ENCODE results near the gene ACOT8. TPM values are rescaled to one million over a fixed set of nuclear protein-coding genes. Genes with fewer than 3 reads are reported as not detected.

Gene ACOT8
- total and polyA plus RNA-seq, 2 of the 4 experiments (the other 2 are of a cell fraction) = 29.8 to 47.5 TPM

DNA sequence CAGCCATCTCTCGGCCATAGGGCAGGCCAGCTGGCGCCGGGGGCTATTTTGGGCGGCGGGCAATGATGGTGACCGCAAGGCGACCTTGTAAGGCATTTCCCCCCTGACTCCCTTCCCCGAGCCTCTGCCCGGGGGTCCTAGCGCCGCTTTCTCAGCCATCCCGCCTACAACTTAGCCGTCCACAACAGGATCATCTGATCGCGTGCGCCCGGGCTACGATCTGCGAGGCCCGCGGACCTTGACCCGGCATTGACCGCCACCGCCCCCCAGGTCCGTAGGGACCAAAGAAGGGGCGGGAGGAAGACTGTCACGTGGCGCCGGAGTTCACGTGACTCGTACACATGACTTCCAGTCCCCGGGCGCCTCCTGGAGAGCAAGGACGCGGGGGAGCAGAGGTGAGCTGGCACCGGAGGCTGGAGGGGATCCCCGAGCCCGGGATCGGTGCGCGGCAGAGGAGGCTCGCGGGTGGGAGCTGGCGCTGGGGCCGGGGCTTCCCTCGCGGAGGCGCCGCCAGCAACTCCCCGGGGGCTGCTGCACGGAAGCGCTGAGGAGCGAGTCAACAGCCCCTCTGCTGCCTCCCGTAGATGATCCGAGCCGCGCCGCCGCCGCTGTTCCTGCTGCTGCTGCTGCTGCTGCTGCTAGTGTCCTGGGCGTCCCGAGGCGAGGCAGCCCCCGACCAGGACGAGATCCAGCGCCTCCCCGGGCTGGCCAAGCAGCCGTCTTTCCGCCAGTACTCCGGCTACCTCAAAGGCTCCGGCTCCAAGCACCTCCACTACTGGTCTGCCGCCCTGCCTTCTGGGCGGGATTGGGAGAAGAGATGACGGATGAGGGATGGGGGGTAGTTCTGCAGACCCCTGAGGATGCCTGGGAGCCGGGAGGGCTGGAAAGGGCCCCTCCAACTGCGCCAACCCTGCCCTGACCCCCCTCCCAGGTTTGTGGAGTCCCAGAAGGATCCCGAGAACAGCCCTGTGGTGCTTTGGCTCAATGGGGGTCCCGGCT, 34.1 kb upstream of the ACOT8 start, which contains the start of the genes CTSA and NEURL2:
Gene CTSA (plus strand): TSS at position 351 of the 999 bp plus-strand sequence. CDS start 234 bp downstream, at position 585.
Gene NEURL2 (minus strand): TSS at position 224 of the 999 bp plus-strand sequence. CDS start 217 bp downstream, at position 7.
- no peak within 1 kb of the TSS; the same call in 1 of the 2 replicates for H2BK20ac ChIP-seq (ENCODE audit: low read depth, low read length)
- H3K9me3 ChIP-seq (ENCODE audit: control insufficient read depth, insufficient read depth, low read length) = no peaks in the 10 kb centered on the region
- DNase-seq = peak; percentile 92
- H3K79me1 ChIP-seq (ENCODE audit: low read depth in 1 of 2, low read length in 2 of 2) = peaks cover 14 to 62% of the 10 kb centered on the region in 2 experiments
- peak within 1 kb of the TSS; percentile 99 for H2AFZ ChIP-seq (replicated peaks; ENCODE audit: low read length, poor library complexity)
- peak within 1 kb of the TSS; percentile 70 for H4K91ac ChIP-seq (ENCODE audit: insufficient read depth, low read depth, low read length)
- peak within 1 kb of the TSS; percentile 54 for H2BK120ac ChIP-seq (ENCODE audit: low read depth, low read length)
- H3K4ac ChIP-seq (ENCODE audit: low read depth, low read length) = peak within 1 kb of the TSS; percentile 92
- H2BK15ac ChIP-seq (ENCODE audit: low read depth, low read length) = peak within 1 kb of the TSS; percentile 15; the same call in 2 of the 3 replicates
- in situ Hi-C loops (cut with MboI; ENCODE audit: low sequenced_read_pairs) = no loop called here
- H3K27ac ChIP-seq (ENCODE audit: insufficient read depth, low read length) = peak within 1 kb of the TSS; percentile 63
- peak within 1 kb of the TSS; percentile 52; the same call in 1 of the 2 replicates for H2AK5ac ChIP-seq (ENCODE audit: low read depth, low read length)
- H3K4me3 ChIP-seq (ENCODE audit: insufficient read depth, low read depth, low read length) = peak within 1 kb of the TSS; percentile 74
- peaks cover 3% of the 10 kb centered on the region; the same call in 1 of the 2 replicates for H3K4me1 ChIP-seq (ENCODE audit: control insufficient read depth, insufficient read depth, low read length)
- dilution Hi-C loops (cut with HindIII; ENCODE audit: low sequenced_read_pairs, unreplicated experiment) = no loop called here
- ChIA-PET CTCF (interaction anchor here (0.6 to 1.7 kb wide), 6 partner anchors 14 to 912 kb away, joined by 3 to 6 read pairs (median 4); no protein-coding TSS in a partner anchor), POLR2A (ENCODE audit: unreplicated experiment) (interaction anchor here (0.6 to 1.2 kb wide), 2 partner anchors 8 to 33 kb away, joined by 5 to 8 read pairs; no protein-coding TSS in a partner anchor)
- peak within 1 kb of the TSS; percentile 88 for H2AK9ac ChIP-seq (replicated peaks; ENCODE audit: low read depth, low read length, poor library complexity)
- ATAC-seq (ENCODE audit: low read depth) = peak; percentile 73
- peak within 1 kb of the TSS; percentile 42 for H3K18ac ChIP-seq (ENCODE audit: low read depth, low read length)
- H3K36me3 ChIP-seq (ENCODE audit: control insufficient read depth, insufficient read depth, low read length) = peaks cover 32% of the 10 kb centered on the region
- H3K14ac ChIP-seq (replicated peaks; ENCODE audit: low read depth, low read length) = peak within 1 kb of the TSS; percentile 75
- 0 out of 2 replicates have a peak, but pooled peaks cover 8% of the 10 kb centered on the region for H4K20me1 ChIP-seq (ENCODE audit: insufficient read depth, low read length)
- H3K9me1 ChIP-seq (ENCODE audit: insufficient read depth, low read length) = 0 out of 2 replicates have a peak, but pooled peaks cover 2% of the 10 kb centered on the region
- H3K56ac ChIP-seq (ENCODE audit: extremely low read depth, insufficient read depth, low read length) = peak within 1 kb of the TSS; percentile 42; the same call in 1 of the 2 replicates
- peak within 1 kb of the TSS; percentile 83 for H3K4me2 ChIP-seq (ENCODE audit: low read depth, low read length)
- peak within 1 kb of the TSS; percentile 61 to 90 for H4K8ac ChIP-seq (ENCODE audit: low read depth in 2 of 2, low read length in 2 of 2)
- BruUV-seq (replicated peaks) = TSS peak; percentile 86
- intact Hi-C loops (cut with micrococcal nuclease) = loop anchor here (2.0 to 5.0 kb wide), 3 partner anchors 44 to 81 kb away; partner anchors contain the start of genes PCIF1 and ZNF335
- H3K23ac ChIP-seq (ENCODE audit: low read depth, low read length) = peak within 1 kb of the TSS; percentile 45; the same call in 1 of the 2 replicates
- 1% methylated on average over 41 of the region's 78 CpGs; no CpG with 5 or more reads in 1 of the 2 experiments for WGBS, 2 experiments (ENCODE audit: extremely low coverage in 2 of 2, insufficient read length in 1 of 2)
- peak within 1 kb of the TSS; percentile 29 for H4K5ac ChIP-seq (ENCODE audit: low read depth, low read length)
- no peaks in the 10 kb centered on the region for H3K27me3 ChIP-seq (ENCODE audit: control insufficient read depth, insufficient read depth, low read length)
- H3K9ac ChIP-seq (ENCODE audit: low read depth, low read length) = peak within 1 kb of the TSS; percentile 65
- H2BK5ac ChIP-seq (ENCODE audit: low read depth, low read length, poor library complexity, severe bottlenecking) = peak within 1 kb of the TSS; percentile 40
- TF ChIP-seq FOS (IDR thresholded peaks at IDR 0.05; ENCODE audit: low read depth, low read length) (peak; percentile 97), RAD21 (IDR thresholded peaks at IDR 0.05; ENCODE audit: low read length) (no peak), POLR2A (IDR thresholded peaks at IDR 0.05; ENCODE audit: low read depth, low read length) (no peak; the same call in none of the 2 replicates), CEBPB (IDR thresholded peaks at IDR 0.05; ENCODE audit: low read depth, low read length) (no peak), MXI1 (IDR thresholded peaks at IDR 0.05; ENCODE audit: borderline replicate concordance, low read depth, low read length) (peak; percentile 72; the same call in 1 of the 2 replicates), SMC3 (IDR thresholded peaks at IDR 0.05; ENCODE audit: low read depth, low read length) (no peak), MAZ (IDR thresholded peaks at IDR 0.05; ENCODE audit: borderline replicate concordance, low read depth, low read length) (peak; percentile 74; the same call in 1 of the 2 replicates), RFX5 (IDR thresholded peaks at IDR 0.05; ENCODE audit: low read depth, low read length) (no peak), CHD1 (IDR thresholded peaks at IDR 0.05; ENCODE audit: low read depth, low read length) (no peak), RCOR1 (IDR thresholded peaks at IDR 0.05; ENCODE audit: insufficient replicate concordance, low read length) (no peak), MAFK (IDR thresholded peaks at IDR 0.05; ENCODE audit: low read depth, low read length) (no peak)
- TF ChIP-seq, protein P1, sequence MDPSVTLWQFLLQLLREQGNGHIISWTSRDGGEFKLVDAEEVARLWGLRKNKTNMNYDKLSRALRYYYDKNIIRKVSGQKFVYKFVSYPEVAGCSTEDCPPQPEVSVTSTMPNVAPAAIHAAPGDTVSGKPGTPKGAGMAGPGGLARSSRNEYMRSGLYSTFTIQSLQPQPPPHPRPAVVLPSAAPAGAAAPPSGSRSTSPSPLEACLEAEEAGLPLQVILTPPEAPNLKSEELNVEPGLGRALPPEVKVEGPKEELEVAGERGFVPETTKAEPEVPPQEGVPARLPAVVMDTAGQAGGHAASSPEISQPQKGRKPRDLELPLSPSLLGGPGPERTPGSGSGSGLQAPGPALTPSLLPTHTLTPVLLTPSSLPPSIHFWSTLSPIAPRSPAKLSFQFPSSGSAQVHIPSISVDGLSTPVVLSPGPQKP (IDR thresholded peaks at IDR 0.05; ENCODE audit: borderline replicate concordance, low read depth, low read length) = no peak
- TF ChIP-seq, protein P2, sequence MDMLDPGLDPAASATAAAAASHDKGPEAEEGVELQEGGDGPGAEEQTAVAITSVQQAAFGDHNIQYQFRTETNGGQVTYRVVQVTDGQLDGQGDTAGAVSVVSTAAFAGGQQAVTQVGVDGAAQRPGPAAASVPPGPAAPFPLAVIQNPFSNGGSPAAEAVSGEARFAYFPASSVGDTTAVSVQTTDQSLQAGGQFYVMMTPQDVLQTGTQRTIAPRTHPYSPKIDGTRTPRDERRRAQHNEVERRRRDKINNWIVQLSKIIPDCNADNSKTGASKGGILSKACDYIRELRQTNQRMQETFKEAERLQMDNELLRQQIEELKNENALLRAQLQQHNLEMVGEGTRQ (IDR thresholded peaks at IDR 0.05; ENCODE audit: low read depth, low read length) = peak; percentile 100

Measured in IMR-90 (cell line).